ENCODE results near the gene GPHA2.

GPHA2 gene

DNA sequence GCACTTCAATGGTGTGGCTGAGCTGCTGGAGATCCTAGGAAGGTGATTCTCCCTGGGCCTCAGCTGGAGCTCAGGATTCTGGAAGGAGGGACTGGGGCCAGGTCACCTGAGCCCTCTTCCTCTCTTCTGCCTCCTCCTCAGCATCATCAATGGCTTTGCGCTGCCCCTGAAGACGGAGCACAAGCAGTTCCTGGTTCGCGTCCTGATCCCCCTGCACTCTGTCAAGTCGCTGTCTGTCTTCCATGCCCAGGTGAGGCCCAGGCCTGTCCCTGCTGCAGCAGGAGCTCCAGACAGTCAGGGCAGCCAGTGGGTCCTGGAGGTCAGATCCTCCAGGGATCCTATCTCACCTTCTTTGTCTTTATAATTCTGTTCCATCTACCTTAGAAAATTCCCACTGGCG lies 5.4 kb downstream of the GPHA2 start:
- H3K4me3 ChIP-seq (ENCODE audit: low read depth, low read length): no peak overlapping the region
- TF ChIP-seq, protein P1, sequence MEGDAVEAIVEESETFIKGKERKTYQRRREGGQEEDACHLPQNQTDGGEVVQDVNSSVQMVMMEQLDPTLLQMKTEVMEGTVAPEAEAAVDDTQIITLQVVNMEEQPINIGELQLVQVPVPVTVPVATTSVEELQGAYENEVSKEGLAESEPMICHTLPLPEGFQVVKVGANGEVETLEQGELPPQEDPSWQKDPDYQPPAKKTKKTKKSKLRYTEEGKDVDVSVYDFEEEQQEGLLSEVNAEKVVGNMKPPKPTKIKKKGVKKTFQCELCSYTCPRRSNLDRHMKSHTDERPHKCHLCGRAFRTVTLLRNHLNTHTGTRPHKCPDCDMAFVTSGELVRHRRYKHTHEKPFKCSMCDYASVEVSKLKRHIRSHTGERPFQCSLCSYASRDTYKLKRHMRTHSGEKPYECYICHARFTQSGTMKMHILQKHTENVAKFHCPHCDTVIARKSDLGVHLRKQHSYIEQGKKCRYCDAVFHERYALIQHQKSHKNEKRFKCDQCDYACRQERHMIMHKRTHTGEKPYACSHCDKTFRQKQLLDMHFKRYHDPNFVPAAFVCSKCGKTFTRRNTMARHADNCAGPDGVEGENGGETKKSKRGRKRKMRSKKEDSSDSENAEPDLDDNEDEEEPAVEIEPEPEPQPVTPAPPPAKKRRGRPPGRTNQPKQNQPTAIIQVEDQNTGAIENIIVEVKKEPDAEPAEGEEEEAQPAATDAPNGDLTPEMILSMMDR (IDR thresholded peaks at IDR 0.05; ENCODE audit: control insufficient read depth, extremely low read depth, insufficient read depth): no peak
- no peak for DNase-seq (ENCODE audit: low read depth)

DNA sequence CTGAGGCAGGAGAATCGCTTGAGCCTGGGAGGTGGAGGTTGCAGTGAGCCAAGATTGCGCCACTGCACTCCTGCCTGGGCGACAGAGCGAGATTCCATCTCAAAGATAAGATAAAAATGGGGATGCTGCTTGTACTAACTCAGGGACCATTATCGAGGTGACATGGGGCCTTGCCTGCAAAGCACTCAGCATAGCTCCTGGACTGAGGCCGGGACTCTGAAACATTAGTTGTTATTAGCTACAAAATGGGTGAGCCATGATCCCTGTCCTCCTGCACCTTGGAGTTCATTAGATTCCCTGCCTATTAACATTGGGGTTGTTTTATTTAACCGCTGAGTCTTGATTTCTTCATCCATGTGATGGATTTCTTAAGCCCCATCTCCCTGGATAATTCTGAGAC lies 6.1 kb downstream of the GPHA2 start:
- TF ChIP-seq, protein P1 (IDR thresholded peaks at IDR 0.05; ENCODE audit: control insufficient read depth, extremely low read depth, insufficient read depth): no peak
- no peak for DNase-seq (ENCODE audit: low read depth)
- no peak overlapping the region for H3K4me3 ChIP-seq (ENCODE audit: low read depth, low read length)

DNA sequence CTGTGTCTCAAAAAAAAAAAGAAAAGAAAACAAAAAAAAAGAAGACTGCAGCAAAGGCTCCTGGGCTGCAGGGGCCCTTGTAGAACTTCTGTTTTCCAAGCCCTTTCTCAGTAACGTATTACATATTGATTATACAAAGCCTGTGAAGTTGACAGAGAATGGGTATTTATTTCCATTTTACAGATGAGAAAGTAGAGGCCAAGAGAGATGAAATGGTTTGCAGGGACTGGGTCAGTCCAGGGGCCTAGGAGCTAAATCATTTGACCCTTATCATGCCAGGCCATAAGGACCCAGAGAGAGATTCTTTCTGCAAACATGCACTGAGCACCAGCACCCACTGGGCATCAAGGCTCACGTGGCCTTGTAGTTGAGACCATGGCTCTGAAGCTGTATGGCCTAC lies 6.7 kb downstream of the GPHA2 start:
- no peak overlapping the region for H3K4me3 ChIP-seq (ENCODE audit: low read depth, low read length)
- TF ChIP-seq, protein P1 (IDR thresholded peaks at IDR 0.05; ENCODE audit: control insufficient read depth, extremely low read depth, insufficient read depth): no peak
- DNase-seq (ENCODE audit: low read depth): no peak

DNA sequence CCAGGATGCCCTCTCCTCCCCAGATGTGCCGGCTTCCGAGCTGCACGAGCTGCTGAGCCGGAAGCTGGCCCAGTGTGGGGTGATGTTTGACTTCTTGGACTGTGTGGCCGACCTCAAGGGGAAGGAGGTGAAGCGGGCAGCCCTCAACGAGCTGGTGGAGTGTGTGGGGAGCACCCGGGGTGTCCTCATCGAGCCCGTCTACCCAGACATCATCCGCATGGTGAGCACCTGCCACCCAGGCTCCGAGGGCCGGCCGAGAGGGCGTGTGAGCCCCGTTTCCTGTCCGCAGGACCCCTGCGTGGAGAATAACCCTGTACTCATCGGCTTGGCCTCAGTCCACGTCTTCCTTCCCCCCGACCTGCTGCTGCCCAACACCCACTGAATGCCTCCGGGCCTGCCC lies 9.0 kb downstream of the GPHA2 start:
- no peak overlapping the region for H3K4me3 ChIP-seq (ENCODE audit: low read depth, low read length)
- no peak for DNase-seq (ENCODE audit: low read depth)
- TF ChIP-seq, protein P1 (IDR thresholded peaks at IDR 0.05; ENCODE audit: control insufficient read depth, extremely low read depth, insufficient read depth): no peak

DNA sequence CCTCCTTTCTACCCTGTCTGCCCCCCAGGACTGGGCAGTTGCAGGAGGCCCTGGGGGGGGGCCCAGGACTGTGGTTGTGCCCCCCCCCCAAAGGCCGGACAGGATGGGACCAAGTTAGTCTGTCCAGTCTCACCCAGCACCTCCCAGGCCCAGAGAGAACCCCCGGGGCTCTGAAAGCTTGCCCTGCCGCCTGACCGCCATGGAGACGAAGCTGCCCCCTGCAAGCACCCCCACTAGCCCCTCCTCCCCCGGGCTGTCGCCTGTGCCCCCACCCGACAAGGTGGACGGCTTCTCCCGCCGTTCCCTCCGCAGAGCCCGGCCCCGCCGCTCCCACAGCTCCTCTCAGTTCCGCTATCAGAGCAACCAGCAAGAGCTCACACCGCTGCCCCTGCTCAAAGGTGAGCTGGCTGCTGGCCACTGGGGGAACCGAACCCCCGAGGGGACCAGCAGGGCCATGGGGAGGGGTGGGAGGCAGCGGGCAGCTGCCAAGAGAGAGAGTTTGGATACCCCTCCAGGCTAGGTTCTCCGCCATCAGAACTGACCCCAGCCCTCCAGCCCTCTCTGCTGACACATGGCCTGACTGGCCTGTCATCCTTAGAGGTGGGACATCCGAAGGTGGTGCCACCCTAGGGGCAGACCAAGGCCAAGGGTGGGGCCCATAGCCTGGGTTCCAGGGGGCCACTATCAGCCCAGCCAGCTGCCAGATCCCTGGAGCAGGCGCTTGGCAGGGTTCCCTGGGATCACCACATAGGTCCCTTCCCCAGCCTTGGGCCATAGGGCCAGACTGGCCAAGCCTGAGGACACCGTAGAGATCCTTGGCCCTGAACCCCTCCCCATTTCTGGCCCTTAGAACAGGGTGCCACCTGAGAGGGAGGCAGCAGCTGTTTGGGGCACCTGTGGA lies 9.9 kb downstream of the GPHA2 start:
- TF ChIP-seq, protein P1 (IDR thresholded peaks at IDR 0.05; ENCODE audit: control insufficient read depth, extremely low read depth, insufficient read depth): no peak
- H3K4me3 ChIP-seq (ENCODE audit: low read depth, low read length): peak overlapping the region; percentile 85
- DNase-seq (ENCODE audit: low read depth): no peak

DNA sequence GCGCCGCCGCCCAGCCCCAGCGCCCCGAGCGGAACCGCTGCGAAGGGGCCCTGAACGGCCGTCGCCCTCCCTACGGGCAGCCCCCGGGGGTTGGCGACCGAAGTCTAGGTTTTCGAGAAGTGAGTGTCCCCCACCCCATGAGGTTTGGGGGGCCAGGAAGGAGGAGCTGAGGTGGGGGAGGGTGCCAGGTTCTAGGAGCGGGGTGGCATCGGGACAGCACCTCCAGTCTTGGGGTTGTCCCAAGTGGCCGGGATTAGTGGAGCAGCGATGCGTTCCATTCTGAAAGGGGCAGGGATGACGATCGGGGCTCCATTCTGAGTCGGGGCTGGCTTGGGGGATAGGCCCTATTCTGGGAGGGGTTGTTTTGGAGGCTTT lies 10.8 kb downstream of the GPHA2 start:
- H3K4me3 ChIP-seq (ENCODE audit: low read depth, low read length): peak overlapping the region; percentile 85
- DNase-seq (ENCODE audit: low read depth): no peak
- TF ChIP-seq, protein P1 (IDR thresholded peaks at IDR 0.05; ENCODE audit: control insufficient read depth, extremely low read depth, insufficient read depth): no peak

Data from LNCaP clone FGC (cell line).